Endothelial cell of umbilical vein (primary cell): Measurements from ENCODE around the gene OPRM1.

Experiments used
- EZH2 ChIP-seq: IDR thresholded peaks from 2 replicates; pipeline ENCODE4 v1.6.1; 2012; ENCODE audit warnings: borderline replicate concordance, low read depth, mild to moderate bottlenecking, moderate library complexity, low read length, inconsistent platforms; ENCODE audit not compliant: severe bottlenecking
- POLR2AphosphoS5 ChIP-seq: IDR thresholded peaks from 2 replicates; pipeline ENCODE4 v1.6.1; 2012; ENCODE audit warnings: low read depth, mild to moderate bottlenecking, control low read depth, low read length, moderate library complexity; ENCODE audit not compliant: insufficient read depth

DNA sequence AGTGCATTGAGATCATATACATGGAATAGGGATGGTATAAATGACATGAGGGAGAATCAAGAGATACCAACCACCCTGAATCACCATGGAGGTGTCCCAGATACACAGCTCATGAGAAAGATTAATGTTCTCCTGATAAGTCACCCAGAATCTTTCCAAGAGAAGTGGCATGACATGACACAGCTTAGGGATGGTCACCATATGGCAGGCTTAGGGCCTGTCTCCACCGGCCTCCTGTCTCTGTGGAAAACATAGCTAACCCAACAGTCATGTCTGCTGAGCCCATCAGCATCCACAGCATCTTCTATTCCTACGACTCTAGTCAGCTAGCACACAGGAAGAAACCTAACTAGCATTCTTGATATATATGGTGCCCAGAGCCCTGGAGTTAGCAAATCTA, 184.3 kb downstream of the OPRM1 start:
- TF ChIP-seq EZH2 (no peak), POLR2AphosphoS5 (no peak)
